ENCODE results near the gene LYST.

LYST gene

GRCh38 chr1:235617140-235617539 is 249.6 kb downstream of the LYST start:
- Mint-ChIP-seq H3K27me3 (ENCODE audit: low read depth) (peaks cover 8% of the 10 kb centered on the region), H3K4me1 (peaks cover 5% of the 10 kb centered on the region), H3K36me3 (ENCODE audit: low read depth) (no peaks in the 10 kb centered on the region), H3K4me3 (no peak overlapping the region), H3K9me3 (no peaks in the 10 kb centered on the region), H3K27ac (no peak overlapping the region)
- TF ChIP-seq CTCF (IDR thresholded peaks at IDR 0.05; ENCODE audit: unreplicated experiment in 3 of 3): no peak

GRCh38 chr1:235614442-235614954 is 252.2 kb downstream of the LYST start:
- Mint-ChIP-seq H3K4me3 (no peak overlapping the region), H3K27me3 (ENCODE audit: low read depth) (peaks cover 12% of the 10 kb centered on the region), H3K27ac (no peak overlapping the region), H3K9me3 (no peaks in the 10 kb centered on the region), H3K36me3 (ENCODE audit: low read depth) (no peaks in the 10 kb centered on the region), H3K4me1 (peaks cover 5% of the 10 kb centered on the region)
- no peak for TF ChIP-seq CTCF (IDR thresholded peaks at IDR 0.05; ENCODE audit: unreplicated experiment in 3 of 3)

- no peak overlapping the region for H3K4me3 Mint-ChIP-seq
- peaks cover 12% of the 10 kb centered on the region for H3K27me3 Mint-ChIP-seq (ENCODE audit: low read depth)
These were observed 253.1 kb downstream of the LYST start for GRCh38 chr1:235613602-235614001.

GRCh38 chr1:235612761-235613160 is 253.9 kb downstream of the LYST start:
- Mint-ChIP-seq H3K27me3 (ENCODE audit: low read depth) (peaks cover 12% of the 10 kb centered on the region), H3K4me3 (no peak overlapping the region), H3K9me3 (no peaks in the 10 kb centered on the region), H3K36me3 (ENCODE audit: low read depth) (no peaks in the 10 kb centered on the region), H3K4me1 (no peaks in the 10 kb centered on the region), H3K27ac (no peak overlapping the region)
- no peak for TF ChIP-seq CTCF (IDR thresholded peaks at IDR 0.05; ENCODE audit: unreplicated experiment in 3 of 3)

More at GRCh38 chr1:235613602-235614001, 253.1 kb downstream of the LYST start:
- Mint-ChIP-seq H3K27ac (no peak overlapping the region), H3K36me3 (ENCODE audit: low read depth) (no peaks in the 10 kb centered on the region), H3K9me3 (no peaks in the 10 kb centered on the region), H3K4me1 (peaks cover 5% of the 10 kb centered on the region)
- TF ChIP-seq CTCF (IDR thresholded peaks at IDR 0.05; ENCODE audit: unreplicated experiment in 3 of 3): no peak

Measured in nephron (organoid).